Measurements from ENCODE around the gene CTNNBIP1. TPM values are rescaled to one million over a fixed set of nuclear protein-coding genes. Genes with fewer than 3 reads are reported as not detected.

CTNNBIP1 gene
- 10 to 100 TPM; 13.3 to 42.6 (median 15.7) TPM for total RNA-seq

- ATAC-seq (ENCODE audit: low FRiP score) (peak; percentile 94), DNase-seq (ENCODE audit: low spot score) (no peak)
- TF ChIP-seq CTCF (IDR thresholded peaks at IDR 0.05): no peak
Measured at GRCh38 chr1:9910076-9910422, at the start of gene CTNNBIP1. Gene CTNNBIP1, minus strand, starts transcription at chr1:9910269. Its CDS starts 38,205 bp downstream, at chr1:9872064.

- no peak for DNase-seq (ENCODE audit: low spot score)
- no peak for ATAC-seq (ENCODE audit: low FRiP score)
- no peak for TF ChIP-seq CTCF (IDR thresholded peaks at IDR 0.05)
Measured at GRCh38 chr1:9957726-9958125, 47.7 kb upstream of the CTNNBIP1 start.

GRCh38 chr1:9946315-9946714 lies 36.2 kb upstream of the CTNNBIP1 start:
- TF ChIP-seq CTCF (IDR thresholded peaks at IDR 0.05): no peak
- no peak for ATAC-seq (ENCODE audit: low FRiP score)

GRCh38 chr1:9942939-9943788 lies 33.1 kb upstream of the CTNNBIP1 start, which contains the start of the genes LZIC and NMNAT1:
Gene LZIC, minus strand, starts transcription at chr1:9943391. Its CDS starts 6,772 bp downstream, at chr1:9936619.
Gene NMNAT1, plus strand, starts transcription at chr1:9943475. Its CDS starts 28,599 bp downstream, at chr1:9972074.
- TF ChIP-seq CTCF (IDR thresholded peaks at IDR 0.05): no peak
- peak; percentile 98 for ATAC-seq (ENCODE audit: low FRiP score)

More at GRCh38 chr1:9946315-9946714, 36.2 kb upstream of the CTNNBIP1 start:
- DNase-seq (ENCODE audit: low spot score): no peak

GRCh38 chr1:9942399-9942938 lies 32.4 kb upstream of the CTNNBIP1 start:
- ATAC-seq (ENCODE audit: low FRiP score) (peak; percentile 42), DNase-seq (ENCODE audit: low spot score) (no peak)
- TF ChIP-seq CTCF (IDR thresholded peaks at IDR 0.05): no peak

More at GRCh38 chr1:9942939-9943788, 33.1 kb upstream of the CTNNBIP1 start, which contains the start of the genes LZIC and NMNAT1:
- DNase-seq (ENCODE audit: low spot score): peak; percentile 64

GRCh38 chr1:9929431-9930385 lies 19.6 kb upstream of the CTNNBIP1 start:
- DNase-seq (ENCODE audit: low spot score) (no peak), ATAC-seq (ENCODE audit: low FRiP score) (no peak)
- no peak for TF ChIP-seq CTCF (IDR thresholded peaks at IDR 0.05)

Data from omental fat pad (tissue), 4 donors.